ENCODE results near the gene CARD11. TPM values are rescaled to one million over a fixed set of nuclear protein-coding genes. Genes with fewer than 3 reads are reported as not detected.

Gene CARD11
- total and polyA plus RNA-seq, 9 donors, result 0.28 to 2.5 (median 0.80) TPM

- intact Hi-C loops (cut with DNase I), result no loop called here
- WGBS, 3 donors, result 90 to 94% (median 93%) methylated on average over 6 of the region's 6 CpGs
- no peak for TF ChIP-seq POLR2A (IDR thresholded peaks at IDR 0.05)
- no peak for TF ChIP-seq CTCF (IDR thresholded peaks at IDR 0.05)
- TF ChIP-seq EP300 (IDR thresholded peaks at IDR 0.05), result no peak
Observed at GRCh38 chr7:2969398-2970306, 74.0 kb downstream of the CARD11 start.

GRCh38 chr7:2968616-2969397 is 74.9 kb downstream of the CARD11 start:
- H3K4me3 ChIP-seq, result no peak overlapping the region
- no peaks in the 10 kb centered on the region for H3K36me3 ChIP-seq
- H3K9me3 ChIP-seq, result no peaks in the 10 kb centered on the region
- H3K4me1 ChIP-seq (ENCODE audit: insufficient read depth), result no peaks in the 10 kb centered on the region
- TF ChIP-seq CTCF (IDR thresholded peaks at IDR 0.05), result no peak
- no peak for TF ChIP-seq EP300 (IDR thresholded peaks at IDR 0.05)
- no peak for TF ChIP-seq POLR2A (IDR thresholded peaks at IDR 0.05)
- WGBS, 3 donors, result 80 to 85% (median 84%) methylated on average over 13 of the region's 13 CpGs
- H3K27me3 ChIP-seq, result no peaks in the 10 kb centered on the region
- intact Hi-C loops (cut with DNase I), result no loop called here
- no peak for DNase-seq
- no peak overlapping the region for H3K27ac ChIP-seq

More at GRCh38 chr7:2969398-2970306, 74.0 kb downstream of the CARD11 start:
- Histone ChIP-seq H3K4me1 (ENCODE audit: insufficient read depth) (no peaks in the 10 kb centered on the region), H3K27me3 (no peaks in the 10 kb centered on the region), H3K27ac (no peak overlapping the region), H3K9me3 (no peaks in the 10 kb centered on the region), H3K4me3 (no peak overlapping the region), H3K36me3 (no peaks in the 10 kb centered on the region)
- DNase-seq, result no peak

GRCh38 chr7:2968176-2968575 is 75.5 kb downstream of the CARD11 start:
- Histone ChIP-seq H3K9me3 (no peaks in the 10 kb centered on the region), H3K36me3 (no peaks in the 10 kb centered on the region), H3K27ac (no peak overlapping the region), H3K27me3 (no peaks in the 10 kb centered on the region), H3K4me3 (no peak overlapping the region), H3K4me1 (ENCODE audit: insufficient read depth) (no peaks in the 10 kb centered on the region)
- 82 to 88% (median 83%) methylated on average over 8 of the region's 8 CpGs for WGBS, 3 donors
- no peak for DNase-seq
- TF ChIP-seq EP300 (IDR thresholded peaks at IDR 0.05), result no peak
- TF ChIP-seq CTCF (IDR thresholded peaks at IDR 0.05), result no peak
- TF ChIP-seq POLR2A (IDR thresholded peaks at IDR 0.05), result no peak
- intact Hi-C loops (cut with DNase I), result no loop called here

- 86 to 92% (median 90%) methylated on average over 7 of the region's 7 CpGs for WGBS, 3 donors
- H3K9me3 ChIP-seq, result no peaks in the 10 kb centered on the region
- no peak for TF ChIP-seq POLR2A (IDR thresholded peaks at IDR 0.05)
- TF ChIP-seq EP300 (IDR thresholded peaks at IDR 0.05), result no peak
- no peak for TF ChIP-seq CTCF (IDR thresholded peaks at IDR 0.05)
- no peaks in the 10 kb centered on the region for H3K36me3 ChIP-seq
- H3K4me1 ChIP-seq (ENCODE audit: insufficient read depth), result no peaks in the 10 kb centered on the region
- no peak for DNase-seq
- H3K27me3 ChIP-seq, result no peaks in the 10 kb centered on the region
- no peak overlapping the region for H3K27ac ChIP-seq
- no peak overlapping the region for H3K4me3 ChIP-seq
- intact Hi-C loops (cut with DNase I), result no loop called here
Observed at GRCh38 chr7:2967705-2968104, 76.0 kb downstream of the CARD11 start.

Data from ovary (tissue), 9 donors.